ENCODE results near the gene MTFR2.

- TF ChIP-seq CTCF (IDR thresholded peaks at IDR 0.05) (no peak), POLR2AphosphoS5 (IDR thresholded peaks at IDR 0.05) (no peak), POLR2A (IDR thresholded peaks at IDR 0.05; ENCODE audit: low read depth) (no peak)
These were observed 15.0 kb upstream of the MTFR2 start for GRCh38 chr6:136265101-136265500.

Measured in esophagus muscularis mucosa (tissue), 3 donors.